ENCODE results near the gene RBM18.

Gene RBM18

GRCh38 chr9:122262073-122262472 is 2.6 kb downstream of the RBM18 start:
- no peak for DNase-seq (ENCODE audit: low read depth, low spot score)
- no peak overlapping the region for H3K27ac ChIP-seq

GRCh38 chr9:122261469-122261881 is 3.2 kb downstream of the RBM18 start:
- DNase-seq (ENCODE audit: low read depth, low spot score) = peak; percentile 16
- no peak overlapping the region for H3K27ac ChIP-seq

DNA sequence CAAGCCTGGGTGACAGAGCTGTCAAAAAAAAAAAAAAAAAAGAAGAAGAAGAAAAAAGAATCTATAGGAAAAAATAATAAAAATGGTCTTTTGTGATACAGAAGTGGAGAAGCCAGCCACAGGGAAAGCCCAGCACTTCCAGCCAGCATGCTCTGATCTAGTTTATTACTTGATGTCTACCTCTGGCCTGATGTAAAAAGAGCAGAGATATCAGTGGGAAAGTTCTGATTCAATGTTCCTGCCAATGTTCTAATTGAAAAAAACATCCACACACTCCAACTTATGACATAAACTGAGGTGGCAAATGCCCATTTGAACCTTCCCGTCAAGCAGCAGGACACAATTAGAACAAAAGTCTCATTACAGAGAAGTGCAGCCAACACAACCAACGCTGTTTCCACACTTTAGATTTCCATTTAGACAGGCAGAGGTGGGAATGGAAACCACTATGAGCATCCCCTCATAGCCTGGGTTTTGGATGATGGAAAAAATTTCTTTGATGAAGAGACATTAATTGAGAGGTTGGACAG is 5.7 kb downstream of the RBM18 start:
- no peak overlapping the region for H3K27ac ChIP-seq
- no peak for DNase-seq (ENCODE audit: low read depth, low spot score)

GRCh38 chr9:122256206-122256605 is 8.4 kb downstream of the RBM18 start:
- DNase-seq (ENCODE audit: low read depth, low spot score) = no peak
- H3K27ac ChIP-seq = no peak overlapping the region

DNA sequence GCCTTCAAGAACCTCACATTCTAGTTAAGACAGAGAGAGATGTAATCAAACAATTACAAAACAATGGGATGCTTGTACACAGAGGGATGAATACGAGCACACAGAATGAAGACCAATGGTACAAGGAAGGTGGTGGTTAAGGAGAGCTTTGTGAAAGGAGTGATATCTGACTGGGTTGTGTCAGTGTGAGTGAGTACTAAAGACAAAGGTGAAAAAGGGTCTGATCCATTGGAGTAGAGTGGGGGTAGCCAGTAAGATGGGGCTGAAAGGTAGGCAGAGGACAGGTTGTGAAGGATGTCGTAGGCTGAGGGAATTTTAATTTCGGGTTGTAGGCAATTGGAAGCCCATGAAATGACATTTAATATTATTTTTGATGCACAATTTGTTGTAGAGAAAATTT is 9.9 kb downstream of the RBM18 start:
- no peak overlapping the region for H3K27ac ChIP-seq

GRCh38 chr9:122252796-122253195 is 11.8 kb downstream of the RBM18 start:
- no peak overlapping the region for H3K27ac ChIP-seq
- DNase-seq (ENCODE audit: low read depth, low spot score) = no peak

More for the DNA sequence above, 9.9 kb downstream of the RBM18 start:
- no peak for DNase-seq (ENCODE audit: low read depth, low spot score)

GRCh38 chr9:122251351-122251750 is 13.3 kb downstream of the RBM18 start:
- no peak for DNase-seq (ENCODE audit: low read depth, low spot score)
- no peak overlapping the region for H3K27ac ChIP-seq

- peak overlapping the region; percentile 76 for H3K27ac ChIP-seq
- DNase-seq (ENCODE audit: low read depth, low spot score) = peak; percentile 52
Observed at GRCh38 chr9:122248448-122248865, 16.2 kb downstream of the RBM18 start.

GRCh38 chr9:122246666-122247065 is 18.0 kb downstream of the RBM18 start:
- no peak overlapping the region for H3K27ac ChIP-seq
- DNase-seq (ENCODE audit: low read depth, low spot score) = no peak

DNA sequence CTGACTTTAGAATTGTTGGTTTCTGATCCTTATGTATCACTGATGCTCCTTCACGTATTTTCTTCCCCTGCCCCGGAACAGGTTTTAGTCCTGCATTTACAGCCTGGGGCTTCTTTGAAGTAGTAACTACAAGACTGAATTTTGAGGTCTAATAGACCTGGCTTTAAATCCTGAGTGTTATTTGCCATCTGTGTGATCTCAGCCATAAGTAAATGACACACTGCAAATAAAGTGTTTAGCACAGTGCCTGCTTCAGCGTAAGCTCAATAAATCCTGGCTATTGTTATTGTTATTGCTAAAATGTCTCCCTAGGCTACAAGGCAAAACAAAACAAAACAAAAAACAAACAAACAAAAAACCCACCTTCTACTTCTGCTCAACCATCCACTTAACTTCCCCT is 20.3 kb downstream of the RBM18 start:
- no peak overlapping the region for H3K27ac ChIP-seq

GRCh38 chr9:122239722-122240121 is 24.9 kb downstream of the RBM18 start:
- DNase-seq (ENCODE audit: low read depth, low spot score) = no peak
- H3K27ac ChIP-seq = no peak overlapping the region

More for the DNA sequence above, 20.3 kb downstream of the RBM18 start:
- no peak for DNase-seq (ENCODE audit: low read depth, low spot score)

GRCh38 chr9:122236681-122237080 is 28.0 kb downstream of the RBM18 start:
- no peak for DNase-seq (ENCODE audit: low read depth, low spot score)
- H3K27ac ChIP-seq = no peak overlapping the region

DNA sequence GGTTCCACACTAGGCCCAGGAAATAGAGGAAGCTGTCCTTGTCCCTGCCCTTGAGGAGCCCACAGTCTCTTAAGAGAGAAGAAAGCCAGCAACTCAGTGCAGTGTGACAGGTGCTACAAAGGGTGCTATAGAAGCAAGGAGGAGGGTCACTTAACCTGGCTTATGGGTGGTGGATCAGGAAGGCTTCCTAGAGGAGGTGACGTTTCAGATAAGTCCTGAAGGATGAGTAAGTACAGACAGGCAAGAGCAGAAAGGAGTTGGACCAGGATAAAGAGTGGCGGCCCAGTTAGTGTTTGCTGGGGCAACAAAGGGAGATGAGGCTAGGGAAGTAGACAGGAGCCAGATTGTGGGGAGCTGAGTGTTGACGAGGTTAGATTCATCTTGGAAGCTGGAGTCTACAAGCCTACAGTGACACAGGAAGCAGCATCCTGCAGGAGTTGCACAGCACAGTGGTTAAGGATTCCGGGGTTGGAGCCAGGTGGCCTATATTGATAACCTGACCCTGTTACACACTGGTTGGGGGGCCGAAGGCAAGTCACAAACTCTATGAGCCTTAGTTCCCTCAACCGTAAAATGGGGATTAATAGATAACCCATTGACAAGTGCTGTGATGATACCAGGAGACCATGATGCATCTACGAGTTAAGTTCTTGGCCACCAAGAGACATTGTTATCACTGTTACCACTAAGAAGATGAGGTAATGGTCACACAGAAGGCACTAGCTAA is 30.5 kb downstream of the RBM18 start:
- H3K27ac ChIP-seq = no peak overlapping the region
- no peak for DNase-seq (ENCODE audit: low read depth, low spot score)

- no peak for DNase-seq (ENCODE audit: low read depth, low spot score)
- H3K27ac ChIP-seq = no peak overlapping the region
Observed at GRCh38 chr9:122232796-122233306, 31.8 kb downstream of the RBM18 start.

- no peak overlapping the region for H3K27ac ChIP-seq
- no peak for DNase-seq (ENCODE audit: low read depth, low spot score)
Observed at GRCh38 chr9:122229485-122229837, 35.2 kb downstream of the RBM18 start.

GRCh38 chr9:122228568-122229484 is 35.8 kb downstream of the RBM18 start, which contains the start of gene LHX6:
Gene LHX6, minus strand, starts transcription at chr9:122228957. Its CDS starts 217 bp downstream, at chr9:122228740.
- DNase-seq (ENCODE audit: low read depth, low spot score) = no peak
- no peak within 1 kb of the TSS for H3K27ac ChIP-seq

DNA sequence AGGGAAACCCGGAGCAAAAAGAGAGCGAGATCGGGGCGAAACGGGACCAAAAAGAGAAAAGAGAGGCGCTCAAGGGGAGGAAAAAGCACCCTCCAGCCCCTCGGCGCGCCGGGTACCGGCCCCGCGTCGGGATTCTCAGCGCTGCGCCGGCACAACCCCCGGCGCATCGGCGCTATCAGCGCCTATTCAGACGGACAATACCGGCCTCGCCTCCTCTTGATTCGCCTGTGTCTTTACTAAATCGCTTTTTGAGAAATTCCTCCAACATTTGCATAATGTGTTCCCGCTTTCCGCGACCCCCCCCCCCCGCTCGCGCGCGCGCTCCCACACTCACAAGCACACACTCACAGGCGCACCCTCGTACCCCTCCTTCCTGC is 36.5 kb downstream of the RBM18 start:
- DNase-seq (ENCODE audit: low read depth, low spot score) = no peak
- no peak overlapping the region for H3K27ac ChIP-seq

GRCh38 chr9:122227575-122227900 is 37.1 kb downstream of the RBM18 start:
- H3K27ac ChIP-seq = no peak overlapping the region
- DNase-seq (ENCODE audit: low read depth, low spot score) = no peak

DNA sequence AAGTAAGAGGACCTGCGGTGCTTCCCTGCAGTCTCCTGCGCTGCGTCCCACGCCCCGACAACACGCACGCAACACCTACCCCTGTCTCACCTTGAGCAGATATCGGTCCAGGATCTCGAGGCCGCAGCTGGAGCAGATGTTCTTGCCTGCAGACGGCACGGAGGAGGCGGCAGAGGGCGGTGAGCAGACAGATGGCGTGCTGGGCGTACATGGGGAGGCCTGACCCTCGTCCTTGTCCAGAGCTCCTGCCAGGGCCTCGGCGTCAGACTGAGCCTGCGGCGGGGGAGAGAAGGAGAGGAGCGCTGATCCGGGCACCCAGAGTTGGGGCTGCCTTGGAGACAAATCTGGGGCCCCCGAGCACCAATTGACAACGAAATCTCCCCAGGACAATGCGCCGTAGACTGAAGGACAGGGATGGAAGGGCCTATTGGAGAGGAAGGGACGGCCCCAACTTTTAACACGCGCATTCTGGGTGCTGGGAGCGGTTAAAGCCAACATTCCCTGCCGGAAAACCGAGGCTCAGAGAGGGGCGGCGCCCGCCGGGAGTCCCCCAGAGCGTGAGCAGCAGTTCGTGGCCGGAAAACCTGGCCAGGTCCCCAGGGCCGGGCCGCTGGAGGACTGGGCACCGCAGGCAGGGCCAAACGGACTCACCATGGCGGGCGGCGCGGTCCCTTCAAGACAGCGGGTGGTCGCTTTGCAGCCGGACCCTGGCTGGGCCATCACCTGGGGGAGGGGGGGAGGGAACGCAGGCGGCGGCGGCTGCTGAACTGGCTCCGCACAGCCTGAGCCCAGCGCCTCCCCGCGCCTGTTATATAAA is 37.7 kb downstream of the RBM18 start:
- H3K27ac ChIP-seq = no peak overlapping the region
- DNase-seq (ENCODE audit: low read depth, low spot score) = no peak

GRCh38 chr9:122226142-122226757 is 38.4 kb downstream of the RBM18 start:
- no peak overlapping the region for H3K27ac ChIP-seq
- DNase-seq (ENCODE audit: low read depth, low spot score) = no peak

Data from epithelial cell of prostate (primary cell).